IPS-11a (cell line): Measurements from ENCODE around the gene PPP1R27.

Experiments
- H3K4me3 ChIP-seq: one replicate; pipeline ENCODE4 v1.5.1; 2013; ENCODE audit warnings: low read depth, low read length, control low read depth

PPP1R27 gene

DNA sequence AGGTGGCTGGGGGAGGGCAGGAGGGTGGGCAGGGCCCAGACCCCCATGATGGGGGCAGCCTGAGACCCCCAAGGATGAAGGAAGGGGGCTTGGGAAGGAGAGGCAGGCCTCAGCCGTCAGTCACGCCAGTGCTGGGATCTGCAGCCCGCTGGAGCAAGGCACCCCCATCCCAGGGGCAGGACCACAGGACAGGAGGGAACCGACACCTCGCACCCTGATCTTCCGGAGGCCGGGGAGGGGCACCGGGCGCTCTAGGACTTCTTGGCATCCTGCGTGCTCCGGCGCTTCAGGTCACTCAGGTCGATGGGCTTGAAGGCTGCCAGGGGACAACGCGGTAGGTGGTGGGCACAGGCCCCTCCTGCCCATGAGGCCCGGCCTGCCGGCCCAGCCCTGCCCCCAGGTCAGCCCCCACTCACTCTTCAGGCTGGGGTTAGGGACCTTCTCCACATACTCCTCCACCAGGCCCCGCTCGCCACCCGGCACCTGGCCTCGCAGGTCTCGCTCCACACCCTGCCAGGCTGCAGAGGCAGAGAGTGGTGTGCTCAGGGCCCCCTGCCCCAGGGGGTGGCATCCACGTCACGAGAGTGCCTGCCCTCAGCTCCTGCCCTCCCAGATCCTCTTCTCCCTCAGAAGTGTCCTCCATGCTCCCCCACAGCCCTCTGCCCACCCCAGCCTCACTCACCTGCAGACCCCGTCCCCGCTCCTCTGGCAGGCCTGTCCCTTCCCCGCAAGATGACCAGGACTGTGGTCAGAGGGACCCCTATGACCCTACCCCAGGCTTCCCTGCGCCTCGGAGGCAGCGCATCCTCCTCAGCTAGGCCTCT is 11.6 kb downstream of the PPP1R27 start:
- H3K4me3 ChIP-seq = no peak overlapping the region

DNA sequence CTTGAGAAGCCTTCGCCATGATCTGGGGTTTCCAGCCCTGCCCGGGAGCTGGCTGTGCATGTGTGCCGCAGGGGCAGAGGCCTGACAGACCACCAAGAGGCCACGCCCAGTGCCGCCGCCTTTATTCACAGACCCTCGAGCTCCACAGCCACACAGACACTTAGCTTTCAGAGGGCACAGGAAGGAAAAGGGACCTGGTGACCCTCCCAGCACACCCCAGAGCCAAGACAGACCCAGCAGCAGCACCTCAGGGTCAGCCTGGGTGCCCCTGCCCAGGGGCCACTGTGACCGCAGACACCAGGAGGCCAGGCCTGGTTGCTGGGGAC is 12.6 kb downstream of the PPP1R27 start:
- no peak overlapping the region for H3K4me3 ChIP-seq

DNA sequence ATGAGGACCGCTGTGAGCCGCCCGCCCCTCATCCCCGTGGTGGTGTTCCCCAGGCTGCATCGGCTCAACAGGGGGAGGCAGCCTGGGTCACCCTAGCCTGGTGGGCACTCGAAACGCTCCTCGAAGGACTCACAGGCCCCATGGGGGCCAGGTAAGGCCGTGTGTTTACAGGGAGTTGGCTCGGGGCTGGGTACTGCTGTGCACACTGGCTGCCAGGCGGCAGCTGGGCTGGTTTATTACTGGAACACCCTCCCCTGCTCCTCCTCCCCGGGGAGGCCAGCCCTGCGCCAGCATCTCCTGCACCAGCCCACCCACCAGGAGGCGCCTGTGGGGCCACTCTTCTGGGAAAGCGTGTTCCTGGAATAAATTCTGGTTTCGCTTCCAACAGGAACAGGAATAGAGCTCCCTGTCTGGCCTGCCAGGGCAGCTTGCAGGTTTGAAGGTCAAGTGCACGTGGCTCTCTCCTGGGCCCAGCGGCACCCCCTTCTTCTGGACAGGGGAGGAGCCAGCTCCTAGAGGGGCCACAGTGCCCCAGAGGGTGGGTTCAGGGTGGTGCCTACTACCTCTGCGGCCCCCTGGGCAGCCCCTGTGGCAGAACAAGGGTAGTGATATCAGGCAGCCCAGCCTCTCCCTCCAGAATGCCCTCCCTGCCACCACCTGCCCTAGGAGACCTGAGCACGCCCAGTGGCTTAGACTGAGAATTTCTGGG is 13.1 kb downstream of the PPP1R27 start:
- no peak overlapping the region for H3K4me3 ChIP-seq

DNA sequence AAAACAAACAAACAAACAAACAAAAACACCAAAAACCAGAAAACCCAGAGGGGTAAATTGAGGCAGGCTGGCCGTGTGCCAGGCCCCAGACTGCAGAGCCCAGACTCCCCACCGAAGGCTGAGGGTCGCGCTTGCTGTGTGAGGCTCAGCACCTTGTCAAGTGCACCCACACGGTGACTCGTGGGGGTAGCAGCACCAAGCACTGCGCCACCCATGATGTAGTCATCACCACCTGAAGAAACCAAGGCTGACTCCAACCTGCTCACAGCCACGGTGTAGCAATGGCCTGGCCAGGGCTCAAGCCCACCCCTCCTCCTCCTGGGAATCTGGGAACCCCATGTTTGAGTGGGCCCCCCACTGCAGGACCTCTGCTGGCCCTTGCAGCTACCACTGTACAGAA is 13.7 kb downstream of the PPP1R27 start:
- no peak overlapping the region for H3K4me3 ChIP-seq

DNA sequence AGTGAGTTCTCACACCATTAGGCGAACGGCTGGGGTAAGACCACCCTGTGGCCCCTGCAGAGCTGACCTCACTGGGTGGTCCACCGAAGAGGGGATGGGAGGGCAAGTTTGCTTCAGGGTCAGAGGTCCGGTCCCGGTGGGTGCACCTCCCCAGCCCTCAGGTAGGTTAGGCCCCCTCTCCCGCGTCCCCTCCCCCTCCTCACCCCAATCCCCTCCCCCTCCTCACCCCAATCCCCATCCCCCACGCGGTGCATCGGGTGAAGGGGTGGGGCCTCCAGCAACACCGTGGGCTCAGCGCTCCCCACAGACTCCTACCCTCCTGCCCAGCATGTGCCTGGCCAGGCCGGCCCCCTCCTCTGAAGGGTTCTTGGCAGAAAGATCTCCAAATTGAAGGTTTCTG is 15.1 kb downstream of the PPP1R27 start:
- H3K4me3 ChIP-seq = no peak overlapping the region

DNA sequence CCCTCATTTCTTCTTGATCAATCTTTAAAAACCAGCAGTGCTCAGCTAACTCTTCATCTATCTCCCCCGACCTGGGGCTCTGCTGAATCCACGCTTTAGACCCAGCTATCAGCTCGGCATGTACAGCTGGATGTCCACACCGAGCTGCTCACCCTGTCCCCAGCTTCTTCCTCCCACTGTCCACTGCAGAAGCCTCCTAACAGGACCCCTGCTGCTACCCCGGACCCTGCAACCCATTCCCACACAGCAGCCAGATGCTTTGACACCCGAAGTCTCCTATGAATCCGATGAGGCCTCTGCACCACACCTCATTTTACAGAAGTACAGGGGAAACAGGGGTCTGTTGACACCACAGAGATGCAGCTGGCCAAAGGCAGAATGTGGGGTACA is 17.1 kb downstream of the PPP1R27 start:
- no peak overlapping the region for H3K4me3 ChIP-seq

DNA sequence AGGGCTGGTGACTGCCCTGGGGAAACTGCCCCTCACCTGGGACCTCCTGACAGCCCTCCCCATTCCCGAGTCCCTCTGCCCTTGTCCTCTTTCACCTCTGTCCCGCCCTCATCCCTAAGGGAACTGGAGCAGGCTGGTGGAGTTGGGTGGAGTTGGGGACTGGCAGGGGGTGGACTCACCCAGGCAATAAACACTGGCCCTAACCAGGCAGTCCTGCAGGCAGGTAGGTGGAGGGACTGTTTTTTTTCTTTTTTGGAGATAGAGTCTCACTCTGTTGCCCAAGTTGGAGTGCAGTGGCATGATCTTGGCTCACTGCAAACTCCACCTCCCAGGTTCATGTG is 19.2 kb downstream of the PPP1R27 start:
- H3K4me3 ChIP-seq = no peak overlapping the region

DNA sequence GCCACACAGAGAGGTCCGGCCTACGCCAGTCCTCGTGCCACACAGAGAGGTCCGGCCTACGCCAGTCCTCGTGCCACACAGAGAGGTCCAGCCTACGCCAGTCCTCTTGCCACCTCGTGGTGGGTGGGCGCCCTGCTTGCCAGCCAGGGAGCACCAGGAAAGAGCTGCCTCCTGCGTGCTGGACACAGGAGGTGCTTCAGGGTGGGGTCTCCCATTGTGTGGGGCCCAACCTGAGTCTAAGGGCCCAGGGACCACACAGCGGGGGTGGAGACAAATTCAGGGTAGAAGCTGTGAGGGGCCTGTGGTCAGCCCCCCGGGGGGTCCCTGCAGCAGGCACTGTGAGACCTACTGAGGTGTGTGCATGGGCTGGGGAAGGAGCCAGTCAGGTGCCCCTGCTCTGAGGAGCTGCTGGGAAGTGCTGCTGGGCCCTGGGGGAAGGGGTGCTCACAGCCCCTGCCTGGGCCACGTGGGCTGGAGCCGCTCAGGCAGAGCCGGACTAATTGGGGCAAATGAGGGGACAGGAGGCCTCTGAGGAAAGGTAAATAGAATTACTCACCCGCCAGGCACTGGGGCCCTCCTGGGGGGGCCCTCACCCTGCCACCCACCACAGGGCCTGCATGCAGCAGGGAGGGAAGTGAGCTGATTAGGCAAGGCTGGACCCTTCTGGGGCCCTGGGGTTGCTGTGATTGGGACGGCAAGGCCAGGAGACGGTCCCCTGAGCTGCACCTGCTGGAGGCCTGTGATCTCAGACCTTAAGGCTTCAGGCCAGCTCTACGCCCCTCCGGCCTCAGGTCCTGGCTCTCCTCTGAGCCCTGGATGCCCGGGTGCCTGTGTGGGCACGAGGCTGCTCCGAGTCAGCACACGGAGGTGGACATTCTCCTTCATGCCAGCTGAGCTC is 19.9 kb downstream of the PPP1R27 start:
- H3K4me3 ChIP-seq = no peak overlapping the region

DNA sequence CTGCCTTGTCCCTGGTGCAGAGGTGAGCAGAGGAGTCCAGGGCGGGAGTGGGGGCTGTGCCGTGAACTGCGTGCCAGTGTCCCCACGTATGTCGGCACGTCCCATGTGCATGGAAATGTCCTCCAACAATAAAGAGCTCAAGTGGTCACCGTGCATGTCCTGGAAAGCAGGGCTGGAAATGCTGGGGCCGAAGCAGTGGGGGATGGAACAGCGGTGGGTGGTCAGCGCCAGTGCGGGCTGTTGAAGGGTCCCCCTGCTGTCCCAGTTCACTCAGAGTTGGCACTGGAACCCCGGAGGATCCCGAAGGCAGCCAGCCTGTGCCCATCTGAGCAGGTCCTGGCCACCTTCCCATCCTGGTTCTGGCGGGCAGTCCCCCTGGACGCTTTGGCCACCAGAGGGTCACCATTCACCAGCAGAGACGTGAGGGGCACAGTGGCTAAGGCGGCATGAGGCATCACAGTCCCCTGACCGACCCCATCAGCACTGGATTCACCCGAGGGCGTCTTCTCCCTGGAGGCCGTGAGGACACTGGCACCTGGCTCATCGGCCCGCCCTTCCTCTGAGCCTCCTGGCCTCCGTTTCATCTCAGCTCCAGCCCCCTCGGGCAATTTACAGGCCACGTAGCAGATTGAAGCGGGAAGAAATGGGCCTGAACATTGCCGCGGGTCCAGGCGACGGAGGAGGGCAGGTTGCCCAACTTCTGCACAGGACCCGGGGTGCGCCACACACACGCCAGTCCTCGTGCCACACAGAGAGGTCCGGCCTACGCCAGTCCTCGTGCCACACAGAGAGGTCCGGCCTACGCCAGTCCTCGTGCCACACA is 20.8 kb downstream of the PPP1R27 start:
- H3K4me3 ChIP-seq = no peak overlapping the region

DNA sequence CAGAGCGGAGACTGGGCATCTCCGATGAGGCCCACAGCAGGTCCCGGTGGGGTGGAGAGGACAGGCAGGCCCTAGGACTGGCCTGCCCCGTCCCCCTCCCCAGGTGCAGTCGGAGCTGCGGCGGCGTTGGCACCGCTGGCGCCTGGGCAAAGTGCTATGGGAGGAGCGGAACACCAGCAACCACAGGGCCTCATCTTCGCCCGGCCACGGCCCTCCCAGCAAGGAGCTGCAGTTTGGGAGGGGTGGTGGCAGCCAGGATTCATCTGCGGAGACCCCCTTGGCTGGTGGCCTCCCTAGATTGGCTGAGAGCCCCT is 21.5 kb downstream of the PPP1R27 start:
- H3K4me3 ChIP-seq = no peak overlapping the region

DNA sequence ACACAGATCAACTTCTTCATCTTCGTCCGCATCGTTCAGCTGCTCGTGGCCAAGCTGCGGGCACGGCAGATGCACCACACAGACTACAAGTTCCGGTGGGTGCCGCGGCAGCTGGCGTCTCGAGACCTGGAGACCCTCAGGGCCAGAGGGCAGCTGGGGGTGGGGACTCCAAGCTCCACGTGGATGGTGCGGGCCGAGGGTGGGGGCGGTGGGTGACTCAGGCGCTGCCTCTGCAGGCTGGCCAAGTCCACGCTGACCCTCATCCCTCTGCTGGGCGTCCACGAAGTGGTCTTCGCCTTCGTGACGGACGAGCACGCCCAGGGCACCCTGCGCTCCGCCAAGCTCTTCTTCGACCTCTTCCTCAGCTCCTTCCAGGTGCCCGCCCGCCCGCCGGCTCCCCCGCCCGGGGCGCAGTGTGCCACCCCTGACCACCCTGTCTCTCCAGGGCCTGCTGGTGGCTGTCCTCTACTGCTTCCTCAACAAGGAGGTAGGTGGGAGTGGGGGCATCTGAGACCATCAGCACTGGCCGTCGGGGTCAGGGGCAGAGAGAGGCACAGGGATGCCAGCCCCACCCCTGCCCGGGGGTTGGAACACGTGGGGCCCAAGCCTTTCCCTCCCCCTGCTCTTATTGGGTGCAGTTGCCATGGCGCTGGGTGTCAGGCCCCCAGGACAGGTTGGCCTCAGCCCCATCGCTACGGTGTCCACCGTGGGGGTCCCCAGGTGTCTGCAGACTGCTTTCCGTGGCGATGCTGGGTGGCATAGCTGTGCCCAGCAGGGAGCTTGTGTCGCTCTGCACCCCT is 22.1 kb downstream of the PPP1R27 start:
- no peak overlapping the region for H3K4me3 ChIP-seq

DNA sequence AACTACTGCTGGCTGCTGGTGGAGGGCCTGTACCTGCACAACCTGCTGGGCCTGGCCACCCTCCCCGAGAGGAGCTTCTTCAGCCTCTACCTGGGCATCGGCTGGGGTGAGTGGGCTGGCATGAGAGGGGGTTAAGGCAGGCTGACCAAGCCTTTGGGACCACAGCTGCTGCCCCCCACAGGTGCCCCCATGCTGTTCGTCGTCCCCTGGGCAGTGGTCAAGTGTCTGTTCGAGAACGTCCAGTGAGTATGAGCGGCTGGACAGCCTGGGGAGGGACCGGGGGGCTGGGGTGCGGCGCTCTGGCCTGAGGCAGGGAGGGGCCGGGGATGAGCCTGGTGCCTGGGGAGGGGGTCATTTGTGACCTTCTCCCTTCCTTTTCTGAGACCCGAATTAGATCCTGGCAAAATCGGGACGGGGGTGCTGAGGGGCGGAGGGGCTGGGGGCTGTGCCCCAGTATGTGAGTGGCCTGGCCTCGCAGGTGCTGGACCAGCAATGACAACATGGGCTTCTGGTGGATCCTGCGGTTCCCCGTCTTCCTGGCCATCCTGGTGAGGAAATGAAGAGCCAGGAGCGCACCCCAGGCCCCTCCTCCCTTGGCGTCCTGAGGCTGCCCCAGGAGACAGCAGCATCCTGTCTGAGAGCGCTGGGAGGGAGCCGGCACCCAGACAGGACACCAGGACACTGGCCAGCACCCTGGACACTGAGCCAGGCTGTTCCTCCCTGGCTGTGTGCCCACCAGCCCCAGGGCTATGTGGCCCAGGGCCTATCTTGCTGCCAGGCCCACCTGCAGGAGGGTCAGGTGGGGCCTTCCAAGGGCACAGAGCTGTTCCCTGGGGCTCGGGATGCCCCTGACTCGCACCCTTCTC is 22.9 kb downstream of the PPP1R27 start:
- H3K4me3 ChIP-seq = no peak overlapping the region

DNA sequence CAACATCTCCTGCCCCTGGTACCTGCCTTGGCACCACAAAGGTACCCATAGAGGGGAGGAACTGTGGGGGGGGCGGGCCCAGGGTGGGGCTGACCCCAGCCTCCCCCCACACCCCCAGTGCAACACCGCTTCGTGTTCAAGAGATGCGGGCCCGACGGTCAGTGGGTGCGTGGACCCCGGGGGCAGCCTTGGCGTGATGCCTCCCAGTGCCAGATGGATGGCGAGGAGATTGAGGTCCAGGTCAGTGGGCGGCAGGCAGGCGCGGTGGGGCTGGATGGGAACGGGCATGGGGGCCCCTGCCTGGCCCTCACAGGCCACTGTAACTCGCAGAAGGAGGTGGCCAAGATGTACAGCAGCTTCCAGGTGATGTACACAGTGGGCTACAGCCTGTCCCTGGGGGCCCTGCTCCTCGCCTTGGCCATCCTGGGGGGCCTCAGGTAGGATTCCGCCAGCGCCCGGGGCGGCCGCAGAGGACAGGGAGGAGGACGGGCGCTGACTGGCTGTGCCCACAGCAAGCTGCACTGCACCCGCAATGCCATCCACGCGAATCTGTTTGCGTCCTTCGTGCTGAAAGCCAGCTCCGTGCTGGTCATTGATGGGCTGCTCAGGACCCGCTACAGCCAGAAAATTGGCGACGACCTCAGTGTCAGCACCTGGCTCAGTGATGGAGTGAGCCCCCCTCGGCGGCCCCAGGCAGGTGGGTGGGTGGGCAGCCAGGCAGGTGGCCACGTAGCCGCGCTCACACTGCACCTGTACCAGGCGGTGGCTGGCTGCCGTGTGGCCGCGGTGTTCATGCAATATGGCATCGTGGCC is 23.8 kb downstream of the PPP1R27 start:
- no peak overlapping the region for H3K4me3 ChIP-seq

DNA sequence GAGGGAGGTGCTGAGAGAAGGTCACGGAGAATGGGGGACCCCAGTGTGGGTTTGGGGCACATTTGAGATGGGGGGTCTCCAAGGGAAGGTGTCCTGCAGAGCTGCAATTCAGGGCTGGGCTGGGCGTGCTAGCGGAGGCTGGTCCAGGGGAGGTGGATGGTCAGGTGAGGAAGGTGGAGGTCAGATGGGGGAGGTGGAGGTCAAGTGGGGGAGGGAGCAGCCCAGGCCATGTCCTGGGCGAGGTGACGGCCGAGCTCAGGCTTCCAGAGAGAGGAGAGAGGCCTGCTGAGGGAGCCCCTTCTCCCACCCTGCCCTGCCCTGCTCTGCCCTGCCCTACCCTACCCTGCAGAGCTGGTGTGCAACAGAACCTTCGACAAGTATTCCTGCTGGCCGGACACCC is 24.4 kb downstream of the PPP1R27 start:
- H3K4me3 ChIP-seq = no peak overlapping the region

DNA sequence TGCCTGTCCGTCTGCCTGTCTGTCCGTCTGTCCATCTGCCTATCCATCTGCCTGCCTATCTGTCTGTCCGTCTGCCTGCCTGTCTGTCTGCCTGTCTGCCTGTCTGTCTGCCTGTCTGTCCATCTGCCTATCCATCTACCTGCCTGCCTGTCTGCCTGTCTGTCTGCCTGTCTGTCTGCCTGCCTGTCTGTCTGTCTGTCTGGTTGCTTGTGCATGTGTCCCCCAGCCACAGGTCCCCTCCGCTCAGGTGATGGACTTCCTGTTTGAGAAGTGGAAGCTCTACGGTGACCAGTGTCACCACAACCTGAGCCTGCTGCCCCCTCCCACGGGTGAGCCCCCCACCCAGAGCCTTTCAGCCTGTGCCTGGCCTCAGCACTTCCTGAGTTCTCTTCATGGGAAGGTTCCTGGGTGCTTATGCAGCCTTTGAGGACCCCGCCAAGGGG is 25.3 kb downstream of the PPP1R27 start:
- H3K4me3 ChIP-seq = no peak overlapping the region

DNA sequence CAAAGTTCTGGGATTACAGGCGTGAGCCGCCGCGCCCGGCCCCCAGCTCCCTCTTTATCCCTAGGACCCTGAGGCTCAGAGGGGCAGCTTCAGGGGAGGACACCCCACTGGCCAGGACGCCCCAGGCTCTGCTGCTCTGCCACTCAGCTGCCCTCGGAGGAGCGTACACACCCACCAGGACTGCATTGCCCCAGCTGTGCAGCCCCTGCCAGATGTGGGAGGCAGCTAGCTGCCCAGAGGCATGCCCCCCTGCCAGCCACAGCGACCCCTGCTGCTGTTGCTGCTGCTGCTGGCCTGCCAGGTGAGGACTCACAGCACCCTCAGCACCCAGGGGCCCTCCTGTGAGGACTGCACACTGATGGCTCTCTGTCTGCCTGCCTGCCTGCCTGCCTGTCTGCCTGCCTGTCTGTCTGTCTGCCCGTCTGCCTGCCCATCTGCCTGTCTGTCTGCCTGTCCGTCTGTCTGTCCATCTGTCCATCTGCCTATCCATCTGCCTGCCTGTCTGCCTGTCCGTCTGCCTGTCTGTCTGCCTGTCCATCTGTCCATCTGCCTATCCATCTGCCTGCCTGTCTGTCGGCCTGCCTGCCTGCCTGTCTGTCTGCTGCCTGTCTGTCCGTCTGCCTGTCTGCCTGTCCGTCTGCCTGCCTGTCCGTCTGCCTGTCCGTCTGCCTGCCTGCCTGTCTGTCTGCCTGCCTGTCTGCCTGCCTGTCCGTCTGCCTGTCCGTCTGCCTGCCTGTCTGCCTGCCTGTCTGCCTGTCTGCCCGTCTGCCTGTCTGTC is 25.9 kb downstream of the PPP1R27 start:
- no peak overlapping the region for H3K4me3 ChIP-seq

DNA sequence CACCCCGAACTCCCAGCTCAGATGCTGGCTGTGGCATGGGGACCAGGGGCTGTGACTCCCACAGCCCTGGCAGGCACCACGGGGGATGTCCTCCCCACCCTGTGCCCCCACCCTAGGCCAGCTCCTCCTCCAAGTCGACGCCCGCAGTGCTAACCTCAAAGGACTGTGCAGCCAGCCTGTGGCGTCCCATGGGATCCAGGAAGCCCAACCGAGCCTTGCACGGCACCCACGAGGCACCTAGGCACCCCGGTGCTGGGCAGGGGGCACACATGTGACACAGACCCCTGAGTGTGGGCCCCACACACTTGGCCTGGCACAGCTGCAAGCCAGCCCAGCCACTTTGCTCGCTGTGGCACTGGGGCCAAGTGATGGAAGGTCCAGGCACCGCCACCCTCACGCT is 27.0 kb downstream of the PPP1R27 start:
- H3K4me3 ChIP-seq = no peak overlapping the region
